ENCODE data around the gene C10orf95.
A peak's percentile ranks its signal among the peaks of the same experiment; 100 is the strongest.

Gene C10orf95

DNA sequence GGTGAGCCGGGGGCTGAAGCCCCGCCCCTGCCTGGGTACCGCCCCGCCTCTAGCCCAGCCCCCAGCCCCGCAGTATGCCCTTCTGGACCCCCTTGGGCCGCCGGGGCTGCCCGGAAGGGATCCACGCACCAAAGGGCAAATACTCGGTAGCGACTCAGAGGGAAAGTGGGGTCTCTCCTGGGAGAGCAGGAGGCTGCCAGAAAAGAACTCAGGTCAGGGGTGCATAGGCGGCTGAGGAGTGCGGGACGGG is 29.9 kb downstream of the C10orf95 start:
- no peaks in the 10 kb centered on the region for H3K9me3 ChIP-seq (ENCODE audit: control insufficient read depth, low read length)
- peaks cover 21% of the 10 kb centered on the region for H3K4me1 ChIP-seq (ENCODE audit: control insufficient read depth, insufficient read depth, low read length)
- peaks cover 20% of the 10 kb centered on the region for H3K36me3 ChIP-seq (ENCODE audit: control insufficient read depth, insufficient read depth, low read length, severe bottlenecking)
- H3K4me3 ChIP-seq (ENCODE audit: low read length) = peak overlapping the region; percentile 84
- DNase-seq (ENCODE audit: low read depth) = no peak
- H3K27me3 ChIP-seq (replicated peaks; ENCODE audit: control insufficient read depth, insufficient read depth, low read length) = peaks cover 17% of the 10 kb centered on the region
- peak overlapping the region; percentile 84 for H3K9ac ChIP-seq (ENCODE audit: low read length)

DNA sequence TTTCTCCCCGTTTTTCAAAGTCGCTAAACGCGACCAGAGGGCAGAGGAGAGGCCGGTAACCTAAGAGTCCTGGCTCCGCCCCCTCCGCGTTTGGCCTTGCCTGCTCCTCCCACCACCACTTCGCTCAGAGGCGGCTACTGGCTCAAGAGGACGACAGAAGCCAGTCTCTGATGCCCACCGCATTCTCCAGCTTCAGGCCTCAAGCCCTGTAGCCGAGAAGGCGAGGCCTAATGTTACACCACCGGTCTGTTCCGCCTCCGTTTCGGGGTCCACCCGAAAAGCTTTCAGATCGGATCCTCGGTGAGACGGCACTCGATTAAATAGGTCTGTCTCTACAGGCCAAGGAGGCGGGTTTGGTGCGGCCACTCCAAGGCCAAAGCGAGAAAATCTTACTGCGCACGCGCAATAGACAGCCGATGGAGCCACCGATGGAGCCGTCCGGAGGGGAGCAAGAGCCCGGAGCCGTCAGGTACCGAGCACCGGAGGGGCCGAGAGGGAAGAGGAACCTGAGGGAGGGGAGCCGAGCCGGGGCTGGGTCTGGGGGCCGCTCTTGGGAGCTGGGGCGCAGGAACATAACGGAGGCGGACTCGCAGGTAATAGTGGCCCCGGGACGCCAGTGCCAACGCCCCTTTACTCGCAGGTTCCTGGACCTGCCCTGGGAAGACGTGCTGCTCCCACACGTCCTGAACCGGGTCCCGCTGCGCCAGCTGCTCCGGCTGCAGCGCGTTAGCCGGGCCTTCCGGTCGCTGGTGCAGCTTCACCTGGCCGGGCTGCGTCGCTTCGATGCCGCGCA is 30.4 kb downstream of the C10orf95 start, which contains the start of gene FBXL15:
Gene FBXL15 (plus strand): TSS at position 123 of the 793 bp plus-strand sequence. CDS start 294 bp downstream, at position 417.
- peak; percentile 99 for DNase-seq (ENCODE audit: low read depth)
- Histone ChIP-seq H3K4me1 (ENCODE audit: control insufficient read depth, insufficient read depth, low read length) (peaks cover 21% of the 10 kb centered on the region), H3K27me3 (replicated peaks; ENCODE audit: control insufficient read depth, insufficient read depth, low read length) (peaks cover 21% of the 10 kb centered on the region), H3K9ac (ENCODE audit: low read length) (peak within 1 kb of the TSS; percentile 84), H3K9me3 (ENCODE audit: control insufficient read depth, low read length) (no peaks in the 10 kb centered on the region), H3K36me3 (ENCODE audit: control insufficient read depth, insufficient read depth, low read length, severe bottlenecking) (peaks cover 20% of the 10 kb centered on the region), H3K4me3 (ENCODE audit: low read length) (peak within 1 kb of the TSS; percentile 84)

DNA sequence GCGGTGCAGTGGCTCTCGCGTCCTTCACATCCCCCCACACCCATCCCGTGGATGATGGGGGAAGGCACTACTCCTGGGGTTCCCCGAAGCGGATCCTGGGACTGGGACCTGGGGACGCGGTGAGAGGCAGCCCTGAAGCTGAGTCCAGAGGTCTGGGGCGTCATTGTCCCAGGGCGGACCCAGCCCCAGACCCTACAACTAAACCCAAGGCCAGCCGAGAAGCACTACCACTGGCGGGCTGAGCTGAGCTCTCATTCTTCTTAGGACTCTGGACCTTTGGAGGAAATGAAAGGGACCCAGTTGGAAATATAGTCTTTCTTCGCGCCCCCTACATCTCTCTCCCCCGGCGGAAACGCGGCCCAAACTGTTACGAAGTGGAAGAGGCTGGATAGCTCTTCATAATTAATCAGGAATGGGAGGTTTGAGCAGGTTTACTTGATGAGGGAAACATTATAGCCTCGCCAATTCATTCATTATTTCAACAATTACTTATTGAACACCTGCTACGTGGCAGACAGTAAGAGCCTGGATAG is 31.1 kb downstream of the C10orf95 start:
- H3K9me3 ChIP-seq (ENCODE audit: control insufficient read depth, low read length) = no peaks in the 10 kb centered on the region
- H3K4me3 ChIP-seq (ENCODE audit: low read length) = peak overlapping the region; percentile 84
- H3K27me3 ChIP-seq (replicated peaks; ENCODE audit: control insufficient read depth, insufficient read depth, low read length) = peaks cover 27% of the 10 kb centered on the region
- H3K4me1 ChIP-seq (ENCODE audit: control insufficient read depth, insufficient read depth, low read length) = peaks cover 21% of the 10 kb centered on the region
- peak; percentile 30 for DNase-seq (ENCODE audit: low read depth)
- H3K36me3 ChIP-seq (ENCODE audit: control insufficient read depth, insufficient read depth, low read length, severe bottlenecking) = peaks cover 20% of the 10 kb centered on the region
- H3K9ac ChIP-seq (ENCODE audit: low read length) = peak overlapping the region; percentile 84

DNA sequence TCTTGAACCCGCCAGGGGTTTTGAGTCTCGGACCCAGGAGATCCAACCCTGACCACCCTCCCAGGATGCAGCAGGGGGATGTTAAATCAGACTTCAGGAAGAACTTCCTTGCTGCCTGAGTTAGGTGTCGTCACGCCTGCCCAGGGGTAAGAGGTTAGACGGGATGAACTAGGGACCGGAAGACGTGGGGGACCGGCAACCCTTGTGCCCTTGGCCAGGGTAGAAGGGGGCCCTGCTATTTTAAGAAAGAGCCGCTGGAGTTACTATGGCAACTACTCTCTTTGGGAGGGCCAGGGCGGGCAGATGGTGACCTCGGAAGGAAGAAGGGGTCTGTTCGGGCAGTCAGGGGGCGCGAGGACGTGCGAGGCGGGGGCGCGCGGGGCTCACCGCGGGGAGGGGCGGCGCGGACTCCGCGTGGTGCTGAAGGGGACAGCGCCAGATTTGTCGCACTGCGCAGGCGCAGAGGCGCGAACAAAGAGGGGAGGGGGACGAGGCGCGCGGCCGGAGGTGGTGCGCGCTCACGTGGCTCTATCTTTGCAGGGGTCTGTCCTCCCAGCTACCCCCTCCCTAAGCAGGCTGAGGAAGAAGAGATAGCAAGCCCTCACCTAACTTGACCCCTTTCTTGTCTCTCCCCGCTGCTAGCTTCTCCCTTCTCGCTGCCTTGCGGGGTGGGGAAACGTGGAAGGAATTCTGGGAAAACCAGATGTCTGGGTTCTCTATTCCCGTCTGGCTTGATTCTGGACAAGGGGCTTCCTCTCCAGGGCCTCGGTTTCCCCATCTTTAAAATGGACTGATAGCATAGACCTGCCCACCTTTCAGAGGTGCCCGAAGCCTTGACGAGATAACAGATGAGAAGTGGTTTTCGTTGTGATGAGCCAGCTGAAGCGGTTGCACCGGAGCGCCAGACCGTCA is 31.8 kb downstream of the C10orf95 start:
- Histone ChIP-seq H3K36me3 (ENCODE audit: control insufficient read depth, insufficient read depth, low read length, severe bottlenecking) (peaks cover 16% of the 10 kb centered on the region), H3K9me3 (ENCODE audit: control insufficient read depth, low read length) (no peaks in the 10 kb centered on the region), H3K9ac (ENCODE audit: low read length) (peak overlapping the region; percentile 84)

DNA sequence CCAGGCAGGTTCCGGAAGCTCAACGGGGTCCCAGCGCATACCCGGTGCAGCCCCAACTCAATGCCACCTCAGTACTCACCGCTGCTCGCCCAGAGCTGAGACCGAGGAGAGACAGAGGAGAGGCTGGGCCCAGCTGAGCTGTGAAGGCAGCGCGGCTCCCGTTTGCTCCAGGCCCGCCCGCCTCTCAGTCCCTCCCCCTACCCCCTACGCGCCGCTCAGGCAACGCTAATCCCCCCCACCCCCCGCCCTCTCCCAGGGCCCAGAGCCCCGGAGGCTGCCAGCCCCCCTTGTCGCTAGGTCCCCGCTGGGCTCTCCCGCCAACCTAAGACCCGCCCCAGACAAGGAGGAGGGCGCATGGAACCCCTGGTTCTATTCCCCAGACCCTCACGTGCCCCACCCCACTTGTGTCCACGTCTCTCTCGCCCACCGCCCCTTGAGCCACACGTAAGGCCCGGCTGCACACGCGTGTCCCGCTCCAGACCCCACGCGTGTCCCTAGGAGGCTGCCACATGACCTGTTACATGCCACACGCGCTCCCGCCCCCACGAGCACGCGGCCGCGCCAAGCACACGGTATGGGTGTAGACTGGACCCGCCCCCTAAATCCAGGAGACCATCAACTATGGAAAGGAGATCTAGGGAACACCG is 32.6 kb downstream of the C10orf95 start, which contains the start of gene PSD:
Gene PSD (minus strand): TSS at position 164 of the 647 bp plus-strand sequence. CDS start 1,747 bp downstream, outside the sequence.
- no peaks in the 10 kb centered on the region for H3K9me3 ChIP-seq (ENCODE audit: control insufficient read depth, low read length)
- no peak for DNase-seq (ENCODE audit: low read depth)
- peaks cover 21% of the 10 kb centered on the region for H3K4me1 ChIP-seq (ENCODE audit: control insufficient read depth, insufficient read depth, low read length)
- no peak within 1 kb of the TSS for H3K9ac ChIP-seq (ENCODE audit: low read length)
- peaks cover 34% of the 10 kb centered on the region for H3K27me3 ChIP-seq (replicated peaks; ENCODE audit: control insufficient read depth, insufficient read depth, low read length)
- H3K36me3 ChIP-seq (ENCODE audit: control insufficient read depth, insufficient read depth, low read length, severe bottlenecking) = peaks cover 8% of the 10 kb centered on the region
- H3K4me3 ChIP-seq (ENCODE audit: low read length) = peak within 1 kb of the TSS; percentile 84

More for the DNA sequence above, 31.8 kb downstream of the C10orf95 start:
- Histone ChIP-seq H3K4me1 (ENCODE audit: control insufficient read depth, insufficient read depth, low read length) (peaks cover 21% of the 10 kb centered on the region), H3K4me3 (ENCODE audit: low read length) (peak overlapping the region; percentile 84), H3K27me3 (replicated peaks; ENCODE audit: control insufficient read depth, insufficient read depth, low read length) (peaks cover 32% of the 10 kb centered on the region)
- peak; percentile 62 for DNase-seq (ENCODE audit: low read depth)

DNA sequence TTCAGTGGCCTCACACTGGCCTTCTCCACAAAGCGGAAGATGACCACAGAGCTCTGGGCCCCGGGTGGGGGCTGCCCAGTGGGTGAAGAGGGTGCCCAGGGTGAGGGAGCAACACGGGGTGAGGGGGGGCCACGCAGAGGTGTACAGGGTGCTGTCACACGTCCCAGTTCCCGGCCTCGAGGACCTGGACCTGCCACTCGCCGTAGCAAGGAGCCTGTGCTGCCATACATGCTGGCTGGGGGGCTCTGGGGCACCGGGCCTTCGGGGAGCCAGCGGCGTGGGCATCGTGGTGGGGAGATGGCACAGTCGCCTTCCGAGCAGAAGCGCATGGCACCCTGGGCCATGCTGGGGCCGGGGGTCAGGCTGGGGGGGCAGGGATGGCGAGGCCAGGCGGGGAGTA is 34.6 kb downstream of the C10orf95 start:
- Histone ChIP-seq H3K4me1 (ENCODE audit: control insufficient read depth, insufficient read depth, low read length) (peaks cover 9% of the 10 kb centered on the region), H3K9me3 (ENCODE audit: control insufficient read depth, low read length) (no peaks in the 10 kb centered on the region)

DNA sequence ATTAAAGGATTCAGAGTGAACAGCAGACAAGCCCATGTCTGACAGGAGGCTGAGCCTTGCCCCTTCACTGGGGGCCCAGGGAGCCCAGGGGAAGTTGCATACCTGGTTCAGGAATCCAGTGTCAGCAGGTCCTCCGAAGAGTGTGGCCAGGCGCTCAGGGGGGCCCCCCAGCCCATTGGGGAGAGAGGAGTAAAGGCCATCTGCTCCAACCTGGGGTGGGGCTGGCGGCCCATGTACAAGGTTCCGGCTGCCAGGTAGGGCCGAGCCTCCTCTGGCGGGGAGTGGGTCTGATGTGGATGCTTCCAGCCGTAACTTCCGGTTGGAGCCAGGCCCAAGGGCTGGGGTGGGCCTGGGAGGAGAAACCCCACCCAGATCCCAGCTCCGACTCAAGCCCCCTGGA is 35.1 kb downstream of the C10orf95 start:
- H3K27me3 ChIP-seq (replicated peaks; ENCODE audit: control insufficient read depth, insufficient read depth, low read length) = peaks cover 56% of the 10 kb centered on the region
- no peak overlapping the region for H3K9ac ChIP-seq (ENCODE audit: low read length)
- no peaks in the 10 kb centered on the region for H3K9me3 ChIP-seq (ENCODE audit: control insufficient read depth, low read length)
- no peak for DNase-seq (ENCODE audit: low read depth)
- no peaks in the 10 kb centered on the region for H3K36me3 ChIP-seq (ENCODE audit: control insufficient read depth, insufficient read depth, low read length, severe bottlenecking)
- no peak overlapping the region for H3K4me3 ChIP-seq (ENCODE audit: low read length)
- H3K4me1 ChIP-seq (ENCODE audit: control insufficient read depth, insufficient read depth, low read length) = peaks cover 9% of the 10 kb centered on the region

More for the DNA sequence above, 34.6 kb downstream of the C10orf95 start:
- H3K9ac ChIP-seq (ENCODE audit: low read length) = no peak overlapping the region
- no peak overlapping the region for H3K4me3 ChIP-seq (ENCODE audit: low read length)
- no peak for DNase-seq (ENCODE audit: low read depth)
- H3K27me3 ChIP-seq (replicated peaks; ENCODE audit: control insufficient read depth, insufficient read depth, low read length) = peaks cover 52% of the 10 kb centered on the region
- no peaks in the 10 kb centered on the region for H3K36me3 ChIP-seq (ENCODE audit: control insufficient read depth, insufficient read depth, low read length, severe bottlenecking)

DNA sequence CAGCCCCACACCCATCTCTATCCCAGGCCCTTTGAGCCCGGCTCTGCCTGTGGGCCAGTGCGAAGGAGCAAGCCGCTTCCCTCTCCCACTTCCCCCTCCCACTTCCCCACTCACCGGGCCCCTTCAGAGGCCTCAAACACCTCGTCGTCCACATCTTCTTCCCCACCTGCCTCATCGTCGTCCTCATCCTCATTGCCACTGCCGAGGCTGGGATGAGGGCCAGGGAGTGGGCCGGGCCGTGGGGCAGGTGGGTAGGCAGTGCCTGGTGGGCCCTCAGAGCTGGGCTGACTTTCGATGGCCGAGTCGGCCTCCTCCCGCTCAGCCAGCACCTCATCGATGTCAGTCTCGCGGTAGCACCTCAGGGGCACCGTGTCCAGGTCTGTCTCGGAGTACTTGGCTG is 36.6 kb downstream of the C10orf95 start:
- Histone ChIP-seq H3K9me3 (ENCODE audit: control insufficient read depth, low read length) (no peaks in the 10 kb centered on the region), H3K4me1 (ENCODE audit: control insufficient read depth, insufficient read depth, low read length) (peaks cover 2% of the 10 kb centered on the region), H3K9ac (ENCODE audit: low read length) (no peak overlapping the region), H3K4me3 (ENCODE audit: low read length) (no peak overlapping the region), H3K27me3 (replicated peaks; ENCODE audit: control insufficient read depth, insufficient read depth, low read length) (peaks cover 71% of the 10 kb centered on the region), H3K36me3 (ENCODE audit: control insufficient read depth, insufficient read depth, low read length, severe bottlenecking) (no peaks in the 10 kb centered on the region)
- no peak for DNase-seq (ENCODE audit: low read depth)

DNA sequence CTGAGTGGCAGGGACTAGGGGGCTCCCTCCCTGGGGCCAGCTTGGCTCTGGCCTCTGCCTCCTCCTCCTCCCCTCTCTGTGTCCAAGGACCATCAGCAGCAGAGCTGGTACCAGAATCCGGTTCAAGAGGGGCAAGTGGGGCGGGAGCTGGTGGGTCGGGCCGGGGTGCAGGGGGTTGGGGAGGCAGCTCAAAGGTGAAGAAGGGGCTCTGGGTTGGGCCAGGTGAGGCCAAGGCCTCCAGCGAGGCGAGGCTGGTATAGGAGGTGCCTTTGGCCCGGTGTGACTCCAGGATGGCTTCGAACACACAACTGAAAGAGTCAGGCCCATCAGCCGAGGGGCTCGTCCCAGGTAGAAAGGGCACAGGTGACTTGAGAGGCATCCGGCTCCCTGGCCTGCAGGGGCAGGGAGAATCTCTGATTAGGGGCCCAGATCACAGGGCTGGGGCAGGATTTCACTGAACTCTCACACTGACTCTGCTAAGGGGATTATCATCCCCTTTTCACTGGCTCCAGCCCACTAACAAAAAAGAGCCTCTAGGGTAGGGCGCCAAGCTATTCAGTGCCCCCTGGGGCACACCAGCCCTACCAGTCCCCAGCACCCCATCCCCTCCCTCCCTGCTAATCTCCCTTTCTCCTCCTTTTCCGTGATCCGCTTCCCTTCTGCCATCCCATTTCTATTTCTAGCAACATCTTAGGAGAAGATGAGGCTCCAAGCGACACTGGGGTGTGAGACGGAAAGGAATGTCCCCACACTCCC is 37.4 kb downstream of the C10orf95 start:
- Histone ChIP-seq H3K4me1 (ENCODE audit: control insufficient read depth, insufficient read depth, low read length) (no peaks in the 10 kb centered on the region), H3K27me3 (replicated peaks; ENCODE audit: control insufficient read depth, insufficient read depth, low read length) (peaks cover 77% of the 10 kb centered on the region), H3K9me3 (ENCODE audit: control insufficient read depth, low read length) (no peaks in the 10 kb centered on the region), H3K4me3 (ENCODE audit: low read length) (no peak overlapping the region), H3K9ac (ENCODE audit: low read length) (no peak overlapping the region), H3K36me3 (ENCODE audit: control insufficient read depth, insufficient read depth, low read length, severe bottlenecking) (no peaks in the 10 kb centered on the region)
- no peak for DNase-seq (ENCODE audit: low read depth)

DNA sequence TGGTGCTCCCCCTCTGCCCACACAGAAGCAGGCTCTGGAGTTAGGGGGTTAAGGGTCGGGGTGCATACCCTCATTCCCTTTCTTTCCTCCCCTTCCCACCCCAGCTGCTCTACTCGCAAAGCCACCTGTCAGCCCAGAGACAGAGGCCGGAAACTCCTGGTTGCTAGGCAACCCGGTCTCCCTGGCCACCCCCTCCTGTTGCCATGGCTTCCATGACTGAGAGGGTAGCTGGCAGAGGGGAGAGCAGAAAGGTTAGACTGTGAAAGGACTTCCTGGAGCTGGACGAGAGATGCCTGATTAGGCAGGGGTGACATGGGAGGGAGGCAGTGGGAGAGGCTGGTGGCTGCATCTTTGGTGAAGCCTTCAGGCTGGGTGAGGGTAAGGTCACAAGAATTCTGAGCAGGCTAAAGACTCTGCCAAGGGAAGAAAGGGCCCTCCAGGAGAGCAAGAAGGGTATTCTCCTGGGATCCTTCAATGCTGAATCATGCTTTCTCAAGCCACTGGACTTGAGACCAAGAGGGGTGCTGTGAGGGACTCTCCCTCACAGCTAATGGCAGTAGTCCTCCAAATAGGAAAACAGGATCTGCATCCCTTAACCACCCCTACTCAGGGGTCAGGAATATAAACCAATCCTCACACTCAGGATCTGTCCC is 38.2 kb downstream of the C10orf95 start:
- Histone ChIP-seq H3K27me3 (replicated peaks; ENCODE audit: control insufficient read depth, insufficient read depth, low read length) (peaks cover 79% of the 10 kb centered on the region), H3K36me3 (ENCODE audit: control insufficient read depth, insufficient read depth, low read length, severe bottlenecking) (no peaks in the 10 kb centered on the region), H3K9me3 (ENCODE audit: control insufficient read depth, low read length) (no peaks in the 10 kb centered on the region), H3K4me3 (ENCODE audit: low read length) (no peak overlapping the region), H3K4me1 (ENCODE audit: control insufficient read depth, insufficient read depth, low read length) (no peaks in the 10 kb centered on the region), H3K9ac (ENCODE audit: low read length) (no peak overlapping the region)
- peak; percentile 42 for DNase-seq (ENCODE audit: low read depth)
